ENCODE measurements around the gene THAP8. TPM values are rescaled to one million over a fixed set of nuclear protein-coding genes. Genes with fewer than 3 reads are reported as not detected.

The THAP8 gene
- total and polyA plus RNA-seq, 11 donors = 2.3 to 7.3 (median 4.9) TPM

DNA sequence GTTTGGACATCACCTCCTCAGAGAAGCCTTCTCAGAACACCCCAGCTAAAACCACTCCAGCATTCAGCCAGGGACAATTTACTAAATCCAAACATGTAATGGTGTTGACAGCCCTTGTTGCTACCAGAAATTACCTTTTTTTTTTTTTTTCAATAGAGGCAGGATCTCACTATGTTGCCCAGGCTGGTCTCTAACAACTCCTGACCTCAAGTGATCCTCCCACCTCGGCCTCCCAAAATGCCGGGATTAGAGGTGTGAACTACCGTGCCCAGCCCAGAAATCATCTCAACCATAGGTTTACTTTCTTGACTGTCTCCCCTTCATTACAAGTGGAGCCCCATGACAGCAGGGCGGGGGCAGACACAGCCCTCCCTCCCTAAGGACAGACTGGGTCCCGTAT is 30.7 kb downstream of the THAP8 start:
- Histone ChIP-seq H3K4me1 (no peaks in the 10 kb centered on the region), H3K4me3 (no peak overlapping the region), H3K27ac (no peak overlapping the region), H3K36me3 (peaks cover 0 to 49% (median 12%) of the 10 kb centered on the region in 9 donors), H3K27me3 (no peaks in the 10 kb centered on the region), H3K9me3 (no peaks in the 10 kb centered on the region)
- intact Hi-C loops (cut with DNase I) = no loop called here
- DNase-seq (no peak), ATAC-seq (no peak)
- TF ChIP-seq POLR2A (IDR thresholded peaks at IDR 0.05) = no peak
- TF ChIP-seq, protein P1, sequence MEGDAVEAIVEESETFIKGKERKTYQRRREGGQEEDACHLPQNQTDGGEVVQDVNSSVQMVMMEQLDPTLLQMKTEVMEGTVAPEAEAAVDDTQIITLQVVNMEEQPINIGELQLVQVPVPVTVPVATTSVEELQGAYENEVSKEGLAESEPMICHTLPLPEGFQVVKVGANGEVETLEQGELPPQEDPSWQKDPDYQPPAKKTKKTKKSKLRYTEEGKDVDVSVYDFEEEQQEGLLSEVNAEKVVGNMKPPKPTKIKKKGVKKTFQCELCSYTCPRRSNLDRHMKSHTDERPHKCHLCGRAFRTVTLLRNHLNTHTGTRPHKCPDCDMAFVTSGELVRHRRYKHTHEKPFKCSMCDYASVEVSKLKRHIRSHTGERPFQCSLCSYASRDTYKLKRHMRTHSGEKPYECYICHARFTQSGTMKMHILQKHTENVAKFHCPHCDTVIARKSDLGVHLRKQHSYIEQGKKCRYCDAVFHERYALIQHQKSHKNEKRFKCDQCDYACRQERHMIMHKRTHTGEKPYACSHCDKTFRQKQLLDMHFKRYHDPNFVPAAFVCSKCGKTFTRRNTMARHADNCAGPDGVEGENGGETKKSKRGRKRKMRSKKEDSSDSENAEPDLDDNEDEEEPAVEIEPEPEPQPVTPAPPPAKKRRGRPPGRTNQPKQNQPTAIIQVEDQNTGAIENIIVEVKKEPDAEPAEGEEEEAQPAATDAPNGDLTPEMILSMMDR (IDR thresholded peaks at IDR 0.05) = no peak
- 94 to 97% (median 97%) methylated on average over 5 of the region's 5 CpGs for WGBS, 4 donors

DNA sequence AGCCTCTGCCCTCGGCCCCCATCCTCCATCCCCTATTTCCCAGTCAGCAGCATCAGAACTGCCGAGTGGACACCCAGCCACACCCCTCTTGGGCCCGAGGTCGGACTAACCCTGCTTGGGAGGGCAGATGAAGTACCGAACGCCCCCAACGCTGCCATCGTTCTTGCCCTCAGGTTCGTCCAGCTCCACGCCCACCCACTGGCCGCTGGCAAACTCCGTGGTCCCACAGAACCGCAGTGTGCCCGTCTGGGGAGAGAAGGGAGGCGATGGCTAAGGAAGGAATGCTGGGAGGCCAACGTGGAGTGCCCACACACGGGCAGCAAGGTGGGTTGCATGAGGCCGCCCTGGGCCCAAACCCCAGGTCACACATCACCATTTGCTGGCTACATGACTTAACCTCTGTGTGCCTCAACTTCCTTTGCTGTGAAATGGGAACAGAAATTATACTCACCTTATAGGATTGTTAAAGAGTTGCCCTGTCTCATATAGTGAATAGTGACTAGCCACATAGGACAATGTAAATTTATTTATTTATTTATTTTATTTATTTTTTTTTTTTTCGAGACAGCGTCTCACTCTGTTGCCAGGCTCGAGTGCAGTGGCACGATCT is 34.9 kb downstream of the THAP8 start:
- Histone ChIP-seq H3K9me3 (no peaks in the 10 kb centered on the region), H3K36me3 (peaks cover 0 to 48% (median 15%) of the 10 kb centered on the region in 9 donors), H3K27me3 (no peaks in the 10 kb centered on the region), H3K4me3 (no peak overlapping the region), H3K4me1 (peaks cover 0 to 7% (median 5%) of the 10 kb centered on the region in 12 donors), H3K27ac (no peak overlapping the region)
- 91 to 94% (median 92%) methylated on average over 17 to 22 of the region's 22 CpGs for WGBS, 4 donors
- ATAC-seq (no peak), DNase-seq (no peak)
- intact Hi-C loops (cut with DNase I) = loop anchor here in 1 of 10 donors (5.0 kb wide), 1 partner anchor 33 kb away; the partner anchor contains the start of genes THAP8 and WDR62
- TF ChIP-seq POLR2A (IDR thresholded peaks at IDR 0.05) = no peak
- TF ChIP-seq, protein P1 (IDR thresholded peaks at IDR 0.05) = no peak

DNA sequence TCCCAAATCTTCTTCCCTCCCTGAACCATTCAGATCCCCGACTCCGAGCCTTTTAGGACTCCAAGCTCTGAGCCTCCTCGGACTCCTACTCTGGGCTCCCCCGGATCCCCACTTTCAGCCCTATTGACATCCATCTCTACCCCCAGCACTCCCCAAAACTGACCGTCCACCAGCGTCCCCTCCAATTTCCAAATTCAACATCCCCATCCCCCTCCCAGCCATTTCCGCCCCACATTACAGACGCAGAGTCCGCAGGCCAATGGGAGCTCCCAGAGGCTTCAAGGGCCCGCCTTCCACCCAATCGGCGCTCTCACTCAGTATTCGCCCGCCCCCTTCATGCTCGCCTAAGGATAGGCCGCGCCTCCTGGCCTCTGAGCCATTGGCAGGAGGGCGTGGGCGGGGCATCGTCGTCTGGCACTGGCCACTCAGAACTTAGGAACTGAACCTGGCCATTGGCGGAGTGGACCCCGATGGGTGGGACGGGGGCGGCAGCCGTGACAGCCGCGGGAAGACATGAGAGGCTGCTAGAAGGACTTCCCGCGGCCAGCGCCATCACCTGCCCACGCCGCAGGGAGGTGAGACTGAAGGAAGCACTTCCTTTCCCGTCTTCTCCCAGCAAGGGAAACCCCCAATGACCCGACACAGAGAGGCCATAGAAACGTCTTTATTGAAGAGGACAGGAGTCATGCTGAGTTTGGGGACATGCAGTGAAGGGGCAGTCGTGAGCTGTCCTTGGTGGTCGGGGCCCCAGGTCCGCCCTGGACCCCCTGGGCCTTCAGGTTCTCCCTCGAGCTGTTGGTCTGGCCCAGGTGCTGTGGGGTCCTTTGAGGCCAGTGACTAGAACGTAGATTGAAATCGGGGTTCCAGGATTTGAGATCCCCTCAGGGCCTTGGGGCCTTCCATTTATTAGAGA is 39.8 kb downstream of the THAP8 start, which contains the start of gene ALKBH6:
Gene ALKBH6 (minus strand): TSS at position 202 of the 913 bp plus-strand sequence. CDS start 816 bp downstream, outside the sequence.
- peak; percentile 100 for DNase-seq
- intact Hi-C loops (cut with DNase I) = loop anchor here in 3 of 10 donors (1.0 to 5.0 kb wide), 3 partner anchors 19 to 40 kb away; partner anchors contain the start of genes THAP8 (in 3 of the 3), WDR62 (in 3 of the 3) and SDHAF1 (in 1 of the 3)
- peak in 1 of 2 donors; percentile 13 for TF ChIP-seq POLR2A (IDR thresholded peaks at IDR 0.05)
- TF ChIP-seq, protein P1 (IDR thresholded peaks at IDR 0.05) = peak in 1 of 12 donors; percentile 15
- Histone ChIP-seq H3K4me3 (peak within 1 kb of the TSS; percentile 44 to 98 (median 74)), H3K9me3 (no peaks in the 10 kb centered on the region), H3K27me3 (no peaks in the 10 kb centered on the region), H3K36me3 (peaks cover 0 to 12% (median 5%) of the 10 kb centered on the region in 9 donors), H3K27ac (peak within 1 kb of the TSS; percentile 25 to 89 (median 71)), H3K4me1 (peaks cover 0 to 21% (median 11%) of the 10 kb centered on the region in 12 donors)
- peak; percentile 98 to 100 (median 100) for ATAC-seq
- WGBS, 4 donors = 2 to 3% (median 2%) methylated on average over 41 to 42 of the region's 42 CpGs
